ENCODE data around the gene MAP1LC3C.
"Not testable (repeated sequence)": the region's sequence is repeated elsewhere in the genome, so short reads cannot be mapped to it uniquely, and the experiment has no call there.

MAP1LC3C gene

GRCh38 chr1:241997401-241997998 lies 1.4 kb downstream of the MAP1LC3C start:
- Histone ChIP-seq H3K4me3 (ENCODE audit: control insufficient read depth in 1 of 7, extremely low read depth in 1 of 7, insufficient read depth in 4 of 7, low read depth in 2 of 7, low read length in 6 of 7) (no peak overlapping the region), H3K27me3 (replicated peaks in 2 of 5; ENCODE audit: control insufficient read depth in 4 of 5, insufficient read depth in 5 of 5, low read length in 4 of 5) (no peaks in the 10 kb centered on the region), H3K36me3 (ENCODE audit: control insufficient read depth in 4 of 4, insufficient read depth in 4 of 4, low read length in 3 of 4) (no peaks in the 10 kb centered on the region), H3K9me3 (ENCODE audit: control extremely low read depth in 1 of 5, control insufficient read depth in 4 of 5, insufficient read depth in 2 of 5, low read depth in 1 of 5, low read length in 4 of 5) (no peaks in the 10 kb centered on the region), H3K27ac (ENCODE audit: insufficient read depth in 1 of 2, low read depth in 1 of 2, low read length in 2 of 2, poor library complexity in 1 of 2, severe bottlenecking in 2 of 2) (no peak overlapping the region), H3K4me1 (ENCODE audit: control extremely low read depth in 1 of 4, control insufficient read depth in 4 of 4, insufficient read depth in 4 of 4, low read length in 3 of 4) (peaks cover 0 to 6% (median 4%) of the 10 kb centered on the region in 4 experiments)
- DNase-seq: no peak
- POLR2A ChIA-PET: no interaction called here
- 98% methylated on average over 10 of the region's 12 CpGs for WGBS (ENCODE audit: insufficient coverage)
- CTCF ChIA-PET: interaction anchor here (1.1 to 3.2 kb wide), 6 partner anchors 10 to 472 kb away, joined by 3 to 16 read pairs (median 5); no protein-coding TSS in a partner anchor

DNA sequence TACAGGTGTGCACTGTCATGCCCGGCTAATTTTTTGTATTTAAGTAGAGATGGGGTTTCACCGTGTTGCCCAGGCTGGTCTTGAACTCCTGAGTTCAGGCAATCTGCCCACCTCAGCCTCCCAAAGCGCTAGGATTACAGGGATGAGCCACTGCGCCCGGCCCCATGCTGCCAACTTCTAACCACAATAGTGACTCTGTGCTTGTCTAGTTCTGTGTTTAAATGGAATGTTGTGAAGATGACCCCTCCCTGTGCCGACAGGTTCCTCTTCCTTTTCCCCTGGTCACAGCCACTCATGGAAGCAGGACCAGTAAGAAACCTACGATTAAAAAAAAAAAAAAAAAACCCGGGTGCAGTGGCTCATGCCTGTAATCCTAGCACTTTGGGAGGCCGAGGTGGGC lies 4.7 kb downstream of the MAP1LC3C start:
- ChIA-PET CTCF (no interaction called here), POLR2A (no interaction called here)
- Histone ChIP-seq H3K27ac (ENCODE audit: insufficient read depth in 1 of 2, low read depth in 1 of 2, low read length in 2 of 2, poor library complexity in 1 of 2, severe bottlenecking in 2 of 2) (no peak overlapping the region), H3K9me3 (ENCODE audit: control extremely low read depth in 1 of 5, control insufficient read depth in 4 of 5, insufficient read depth in 2 of 5, low read depth in 1 of 5, low read length in 4 of 5) (no peaks in the 10 kb centered on the region), H3K4me3 (ENCODE audit: control insufficient read depth in 1 of 7, extremely low read depth in 1 of 7, insufficient read depth in 4 of 7, low read depth in 2 of 7, low read length in 6 of 7) (no peak overlapping the region), H3K27me3 (replicated peaks in 2 of 5; ENCODE audit: control insufficient read depth in 4 of 5, insufficient read depth in 5 of 5, low read length in 4 of 5) (no peaks in the 10 kb centered on the region), H3K36me3 (ENCODE audit: control insufficient read depth in 4 of 4, insufficient read depth in 4 of 4, low read length in 3 of 4) (no peaks in the 10 kb centered on the region), H3K4me1 (ENCODE audit: control extremely low read depth in 1 of 4, control insufficient read depth in 4 of 4, insufficient read depth in 4 of 4, low read length in 3 of 4) (peaks cover 0 to 6% (median 4%) of the 10 kb centered on the region in 4 experiments)
- DNase-seq: no peak
- WGBS (ENCODE audit: insufficient coverage): 100% methylated on average over 2 of the region's 9 CpGs

GRCh38 chr1:241992734-241993133 lies 6.2 kb downstream of the MAP1LC3C start:
- 100% methylated on average over 3 of the region's 5 CpGs for WGBS (ENCODE audit: insufficient coverage)
- H3K4me3 ChIP-seq (ENCODE audit: control insufficient read depth in 1 of 7, extremely low read depth in 1 of 7, insufficient read depth in 4 of 7, low read depth in 2 of 7, low read length in 6 of 7): no peak overlapping the region
- H3K36me3 ChIP-seq (ENCODE audit: control insufficient read depth in 4 of 4, insufficient read depth in 4 of 4, low read length in 3 of 4): no peaks in the 10 kb centered on the region
- CTCF ChIA-PET: interaction anchor here (0.6 kb wide), 1 partner anchor 381 kb away, joined by 3 read pairs; no protein-coding TSS in a partner anchor
- no peak overlapping the region for H3K27ac ChIP-seq (ENCODE audit: insufficient read depth in 1 of 2, low read depth in 1 of 2, low read length in 2 of 2, poor library complexity in 1 of 2, severe bottlenecking in 2 of 2)
- H3K4me1 ChIP-seq (ENCODE audit: control extremely low read depth in 1 of 4, control insufficient read depth in 4 of 4, insufficient read depth in 4 of 4, low read length in 3 of 4): no peaks in the 10 kb centered on the region
- H3K9me3 ChIP-seq (ENCODE audit: control extremely low read depth in 1 of 5, control insufficient read depth in 4 of 5, insufficient read depth in 2 of 5, low read depth in 1 of 5, low read length in 4 of 5): no peaks in the 10 kb centered on the region
- H3K27me3 ChIP-seq (replicated peaks in 2 of 5; ENCODE audit: control insufficient read depth in 4 of 5, insufficient read depth in 5 of 5, low read length in 4 of 5): no peaks in the 10 kb centered on the region
- no peak for DNase-seq
- POLR2A ChIA-PET: no interaction called here

GRCh38 chr1:241990040-241990439 lies 8.9 kb downstream of the MAP1LC3C start:
- Histone ChIP-seq H3K27me3 (replicated peaks in 2 of 5; ENCODE audit: control insufficient read depth in 4 of 5, insufficient read depth in 5 of 5, low read length in 4 of 5) (no peaks in the 10 kb centered on the region), H3K9me3 (ENCODE audit: control extremely low read depth in 1 of 5, control insufficient read depth in 4 of 5, insufficient read depth in 2 of 5, low read depth in 1 of 5, low read length in 4 of 5) (no peaks in the 10 kb centered on the region), H3K4me3 (ENCODE audit: control insufficient read depth in 1 of 7, extremely low read depth in 1 of 7, insufficient read depth in 4 of 7, low read depth in 2 of 7, low read length in 6 of 7) (no peak overlapping the region), H3K4me1 (ENCODE audit: control extremely low read depth in 1 of 4, control insufficient read depth in 4 of 4, insufficient read depth in 4 of 4, low read length in 3 of 4) (no peaks in the 10 kb centered on the region), H3K36me3 (ENCODE audit: control insufficient read depth in 4 of 4, insufficient read depth in 4 of 4, low read length in 3 of 4) (no peaks in the 10 kb centered on the region), H3K27ac (ENCODE audit: insufficient read depth in 1 of 2, low read depth in 1 of 2, low read length in 2 of 2, poor library complexity in 1 of 2, severe bottlenecking in 2 of 2) (no peak overlapping the region)
- 87% methylated on average over 6 of the region's 10 CpGs for WGBS (ENCODE audit: insufficient coverage)
- POLR2A ChIA-PET: no interaction called here
- CTCF ChIA-PET: interaction anchor here (0.9 kb wide), 1 partner anchor 98 kb away, joined by 3 read pairs; no protein-coding TSS in a partner anchor
- no peak for DNase-seq

- DNase-seq, CTCF ChIA-PET: not testable (repeated sequence)
- 93% methylated on average over 9 of the region's 10 CpGs for WGBS (ENCODE audit: insufficient coverage)
These were observed 10.4 kb downstream of the MAP1LC3C start for GRCh38 chr1:241988389-241988930.

DNA sequence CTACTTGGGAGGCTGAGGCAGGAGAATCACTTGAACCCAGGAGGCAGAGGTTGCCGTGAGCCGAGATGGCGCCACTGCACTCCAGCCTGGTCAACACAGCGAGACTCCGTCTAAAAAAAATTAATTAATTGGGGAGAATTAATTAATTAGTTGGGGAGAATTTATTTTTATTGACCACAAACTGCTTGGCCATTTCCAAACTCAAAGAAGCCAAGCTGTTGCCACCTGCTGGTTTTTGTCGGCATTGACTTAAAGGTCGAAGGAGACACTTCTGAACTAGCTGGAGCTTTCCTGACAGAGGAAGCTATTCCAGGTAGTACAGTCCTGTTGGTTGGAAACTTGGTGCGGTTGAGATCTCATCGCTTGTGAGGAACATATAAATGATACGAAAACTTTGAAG lies 13.1 kb downstream of the MAP1LC3C start:
- no peaks in the 10 kb centered on the region for H3K27me3 ChIP-seq (replicated peaks in 2 of 5; ENCODE audit: control insufficient read depth in 4 of 5, insufficient read depth in 5 of 5, low read length in 4 of 5)
- H3K4me1 ChIP-seq (ENCODE audit: control extremely low read depth in 1 of 4, control insufficient read depth in 4 of 4, insufficient read depth in 4 of 4, low read length in 3 of 4): no peaks in the 10 kb centered on the region
- no peaks in the 10 kb centered on the region for H3K36me3 ChIP-seq (ENCODE audit: control insufficient read depth in 4 of 4, insufficient read depth in 4 of 4, low read length in 3 of 4)
- H3K4me3 ChIP-seq (ENCODE audit: control insufficient read depth in 1 of 7, extremely low read depth in 1 of 7, insufficient read depth in 4 of 7, low read depth in 2 of 7, low read length in 6 of 7): no peak overlapping the region
- CTCF ChIA-PET: interaction anchor here (0.9 to 2.9 kb wide), 7 partner anchors 11 to 535 kb away, joined by 3 to 16 read pairs (median 4); partner anchors contain the start of gene BECN2
- DNase-seq: peak; percentile 12 to 32 (median 22)
- POLR2A ChIA-PET: no interaction called here
- 67% methylated on average over 5 of the region's 10 CpGs for WGBS (ENCODE audit: insufficient coverage)
- H3K9me3 ChIP-seq (ENCODE audit: control extremely low read depth in 1 of 5, control insufficient read depth in 4 of 5, insufficient read depth in 2 of 5, low read depth in 1 of 5, low read length in 4 of 5): no peaks in the 10 kb centered on the region
- no peak overlapping the region for H3K27ac ChIP-seq (ENCODE audit: insufficient read depth in 1 of 2, low read depth in 1 of 2, low read length in 2 of 2, poor library complexity in 1 of 2, severe bottlenecking in 2 of 2)

More at GRCh38 chr1:241988389-241988930, 10.4 kb downstream of the MAP1LC3C start:
- H3K9me3 ChIP-seq (ENCODE audit: control extremely low read depth in 1 of 5, control insufficient read depth in 4 of 5, insufficient read depth in 2 of 5, low read depth in 1 of 5, low read length in 4 of 5); H3K36me3 ChIP-seq (ENCODE audit: control insufficient read depth in 4 of 4, insufficient read depth in 4 of 4, low read length in 3 of 4); H3K27ac ChIP-seq (ENCODE audit: insufficient read depth in 1 of 2, low read depth in 1 of 2, low read length in 2 of 2, poor library complexity in 1 of 2, severe bottlenecking in 2 of 2); H3K27me3 ChIP-seq (replicated peaks in 2 of 5; ENCODE audit: control insufficient read depth in 4 of 5, insufficient read depth in 5 of 5, low read length in 4 of 5); H3K4me3 ChIP-seq (ENCODE audit: control insufficient read depth in 1 of 7, extremely low read depth in 1 of 7, insufficient read depth in 4 of 7, low read depth in 2 of 7, low read length in 6 of 7); H3K4me1 ChIP-seq (ENCODE audit: control extremely low read depth in 1 of 4, control insufficient read depth in 4 of 4, insufficient read depth in 4 of 4, low read length in 3 of 4); POLR2A ChIA-PET: not testable (repeated sequence)

GRCh38 chr1:241979926-241980325 lies 19.0 kb downstream of the MAP1LC3C start:
- no peak for DNase-seq
- 86% methylated on average over 1 of the region's 1 CpG for WGBS (ENCODE audit: insufficient coverage)
- H3K9me3 ChIP-seq (ENCODE audit: control extremely low read depth in 1 of 5, control insufficient read depth in 4 of 5, insufficient read depth in 2 of 5, low read depth in 1 of 5, low read length in 4 of 5): no peaks in the 10 kb centered on the region
- ChIA-PET POLR2A (no interaction called here), CTCF (no interaction called here)
- H3K4me1 ChIP-seq (ENCODE audit: control extremely low read depth in 1 of 4, control insufficient read depth in 4 of 4, insufficient read depth in 4 of 4, low read length in 3 of 4): no peaks in the 10 kb centered on the region
- H3K4me3 ChIP-seq (ENCODE audit: control insufficient read depth in 1 of 7, extremely low read depth in 1 of 7, insufficient read depth in 4 of 7, low read depth in 2 of 7, low read length in 6 of 7): no peak overlapping the region
- H3K27ac ChIP-seq (ENCODE audit: insufficient read depth in 1 of 2, low read depth in 1 of 2, low read length in 2 of 2, poor library complexity in 1 of 2, severe bottlenecking in 2 of 2): no peak overlapping the region
- peaks cover 0 to 3% (median 0%) of the 10 kb centered on the region in 5 experiments for H3K27me3 ChIP-seq (replicated peaks in 2 of 5; ENCODE audit: control insufficient read depth in 4 of 5, insufficient read depth in 5 of 5, low read length in 4 of 5)
- H3K36me3 ChIP-seq (ENCODE audit: control insufficient read depth in 4 of 4, insufficient read depth in 4 of 4, low read length in 3 of 4): no peaks in the 10 kb centered on the region
